GM10248 (cell line): ENCODE data around the gene GPR176.
"Not testable (repeated sequence)": the region's sequence is repeated elsewhere in the genome, so short reads cannot be mapped to it uniquely, and the experiment has no call there.

Experiments used
- CTCF ChIA-PET: fragments of 300-600 bp; sonication (Branson Sonifier 250); formaldehyde crosslinking; extraction: SDS; loops from one replicate; lab custom pipeline; 2021; ENCODE audit warnings: antibody characterized with exemption; lab: Yijun Ruan, JAX
- POLR2A ChIA-PET: fragments of 350-650 bp; sonication (Branson Sonifier 250); formaldehyde crosslinking; extraction: SDS; loops from one replicate; lab custom pipeline; 2020; ENCODE audit warnings: antibody characterized with exemption; lab: Yijun Ruan, JAX
- DNase-seq: peaks from one replicate; pipeline ENCODE4 v3.0.0; 2012; ENCODE audit errors: extremely low spot score
- CTCF ChIP-seq: IDR thresholded peaks from 2 replicates; pipeline ENCODE4 v1.5.1; 2012; ENCODE audit warnings: mild to moderate bottlenecking, low read depth; ENCODE audit errors: extremely low read depth, missing control alignments, control extremely low read depth

The GPR176 gene

GRCh38 chr15:39908186-39908585, 11.9 kb downstream of the GPR176 start:
- ChIA-PET CTCF (no interaction called here), POLR2A (no interaction called here)
- DNase-seq, result no peak
- TF ChIP-seq CTCF, result no peak

- CTCF ChIA-PET, result interaction anchor here (0.6 to 1.1 kb wide), 4 partner anchors 8 to 106 kb away, joined by 3 to 4 read pairs (median 3); no protein-coding TSS in a partner anchor
- POLR2A ChIA-PET, result no interaction called here
Observed at GRCh38 chr15:39907216-39907615, 12.8 kb downstream of the GPR176 start.

GRCh38 chr15:39904115-39904514, 16.0 kb downstream of the GPR176 start:
- CTCF ChIA-PET, result no interaction called here

More at GRCh38 chr15:39907216-39907615, 12.8 kb downstream of the GPR176 start:
- TF ChIP-seq CTCF, result no peak
- no peak for DNase-seq

GRCh38 chr15:39898317-39898716, 21.7 kb downstream of the GPR176 start:
- no peak for DNase-seq
- CTCF ChIA-PET, result interaction anchor here (0.8 to 1.8 kb wide), 4 partner anchors 8 to 20 kb away, joined by 3 to 7 read pairs (median 4); no protein-coding TSS in a partner anchor
- POLR2A ChIA-PET, result no interaction called here
- no peak for TF ChIP-seq CTCF

More at GRCh38 chr15:39904115-39904514, 16.0 kb downstream of the GPR176 start:
- no peak for TF ChIP-seq CTCF
- DNase-seq, result no peak
- POLR2A ChIA-PET, result no interaction called here

GRCh38 chr15:39896846-39897245, 23.2 kb downstream of the GPR176 start:
- DNase-seq, result no peak
- CTCF ChIA-PET, result interaction anchor here (1.5 to 2.2 kb wide), 2 partner anchors 9 to 17 kb away, joined by 3 to 6 read pairs; no protein-coding TSS in a partner anchor
- no peak for TF ChIP-seq CTCF
- POLR2A ChIA-PET, result no interaction called here

GRCh38 chr15:39896101-39896500, 24.0 kb downstream of the GPR176 start:
- ChIA-PET CTCF (interaction anchor here (0.9 to 2.2 kb wide), 4 partner anchors 8 to 39 kb away, joined by 3 to 6 read pairs (median 3); no protein-coding TSS in a partner anchor), POLR2A (no interaction called here)
- TF ChIP-seq CTCF, result no peak
- no peak for DNase-seq

GRCh38 chr15:39893051-39893450, 27.0 kb downstream of the GPR176 start:
- POLR2A ChIA-PET, CTCF ChIA-PET, DNase-seq: not testable (repeated sequence)
